Measurements from ENCODE around the gene HOXB5.

DNA sequence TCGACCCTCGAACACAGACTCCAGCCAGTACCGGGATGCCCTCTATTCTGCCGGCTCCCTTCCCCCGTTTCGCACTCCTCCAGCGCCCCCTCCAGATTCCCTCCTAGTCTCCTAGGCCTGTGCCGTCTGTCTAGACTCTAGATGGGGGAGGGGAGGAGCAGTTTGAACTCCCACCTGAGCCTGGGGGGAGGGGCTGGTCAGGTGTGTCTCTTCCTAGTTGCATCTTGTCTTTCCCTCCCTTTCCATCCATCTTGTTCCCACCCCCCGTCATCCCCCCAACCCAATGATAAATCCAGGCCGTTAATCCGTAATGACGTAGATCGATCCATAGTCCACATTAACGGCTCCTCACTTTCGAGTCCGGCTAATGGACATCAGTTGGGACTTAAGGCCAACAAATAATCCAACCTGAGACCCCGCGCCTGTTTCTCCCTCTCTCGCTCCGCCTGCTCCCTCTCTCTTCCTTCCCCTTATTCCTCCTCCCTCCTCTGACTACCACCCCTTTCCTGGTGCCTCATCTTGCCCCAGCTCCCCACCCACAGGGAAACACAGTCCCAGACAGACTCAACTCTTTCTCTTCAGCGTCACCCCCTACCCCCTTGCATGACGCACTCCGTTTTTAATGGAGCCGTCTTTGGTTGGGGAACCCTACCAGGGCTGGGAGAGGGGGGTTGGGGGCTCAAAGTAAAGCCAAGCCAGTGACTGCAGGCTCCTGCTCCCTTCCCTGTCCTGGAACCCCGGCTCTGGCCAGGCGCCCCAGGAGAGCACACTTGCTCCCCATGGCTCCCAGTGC, 3.4 kb upstream of the HOXB5 start:
- peak; percentile 93 for TF ChIP-seq PRDM10 (tag by site-specific recombination; IDR thresholded peaks at IDR 0.05)
- TF ChIP-seq ZBTB1 (tag by site-specific recombination; IDR thresholded peaks at IDR 0.05): peak; percentile 57; the same call in 1 of the 2 replicates
- no peak for TF ChIP-seq ZNF350 (tag by site-specific recombination; IDR thresholded peaks at IDR 0.05)
- no peak for TF ChIP-seq ZNF777 (tag by site-specific recombination; IDR thresholded peaks at IDR 0.05; ENCODE audit: borderline replicate concordance)
- TF ChIP-seq SETDB1 (IDR thresholded peaks at IDR 0.05; ENCODE audit: insufficient read length, low read length): no peak
- peak; percentile 79 for TF ChIP-seq CTCF (tag by site-specific recombination; IDR thresholded peaks at IDR 0.05)
- no peak for TF ChIP-seq GLI4 (tag by site-specific recombination; IDR thresholded peaks at IDR 0.05)
- TF ChIP-seq ZNF76 (tag by site-specific recombination; IDR thresholded peaks at IDR 0.05; ENCODE audit: borderline replicate concordance, low read depth): no peak; the same call in 1 of the 2 replicates
- TF ChIP-seq, protein P1, sequence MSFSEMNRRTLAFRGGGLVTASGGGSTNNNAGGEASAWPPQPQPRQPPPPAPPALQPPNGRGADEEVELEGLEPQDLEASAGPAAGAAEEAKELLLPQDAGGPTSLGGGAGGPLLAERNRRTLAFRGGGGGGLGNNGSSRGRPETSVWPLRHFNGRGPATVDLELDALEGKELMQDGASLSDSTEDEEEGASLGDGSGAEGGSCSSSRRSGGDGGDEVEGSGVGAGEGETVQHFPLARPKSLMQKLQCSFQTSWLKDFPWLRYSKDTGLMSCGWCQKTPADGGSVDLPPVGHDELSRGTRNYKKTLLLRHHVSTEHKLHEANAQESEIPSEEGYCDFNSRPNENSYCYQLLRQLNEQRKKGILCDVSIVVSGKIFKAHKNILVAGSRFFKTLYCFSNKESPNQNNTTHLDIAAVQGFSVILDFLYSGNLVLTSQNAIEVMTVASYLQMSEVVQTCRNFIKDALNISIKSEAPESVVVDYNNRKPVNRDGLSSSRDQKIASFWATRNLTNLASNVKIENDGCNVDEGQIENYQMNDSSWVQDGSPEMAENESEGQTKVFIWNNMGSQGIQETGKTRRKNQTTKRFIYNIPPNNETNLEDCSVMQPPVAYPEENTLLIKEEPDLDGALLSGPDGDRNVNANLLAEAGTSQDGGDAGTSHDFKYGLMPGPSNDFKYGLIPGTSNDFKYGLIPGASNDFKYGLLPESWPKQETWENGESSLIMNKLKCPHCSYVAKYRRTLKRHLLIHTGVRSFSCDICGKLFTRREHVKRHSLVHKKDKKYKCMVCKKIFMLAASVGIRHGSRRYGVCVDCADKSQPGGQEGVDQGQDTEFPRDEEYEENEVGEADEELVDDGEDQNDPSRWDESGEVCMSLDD (tag by site-specific recombination; IDR thresholded peaks at IDR 0.05): no peak
- TF ChIP-seq ZNF530 (tag by site-specific recombination; IDR thresholded peaks at IDR 0.05; ENCODE audit: low read depth): no peak
- no peak for TF ChIP-seq ZNF248 (tag by site-specific recombination; IDR thresholded peaks at IDR 0.05)
- no peak for TF ChIP-seq PBX3 (CRISPR knock-in tag; IDR thresholded peaks at IDR 0.05)
